Effector CD4-positive, alpha-beta T cell (primary cell): ENCODE results near the gene GCDH.
"Not testable (repeated sequence)": the region's sequence is repeated elsewhere in the genome, so short reads cannot be mapped to it uniquely, and the experiment has no call there.

Experiments
- DNase-seq: peaks from one replicate; pipeline ENCODE4 v3.0.0-alpha.2; 2020

Gene GCDH

DNA sequence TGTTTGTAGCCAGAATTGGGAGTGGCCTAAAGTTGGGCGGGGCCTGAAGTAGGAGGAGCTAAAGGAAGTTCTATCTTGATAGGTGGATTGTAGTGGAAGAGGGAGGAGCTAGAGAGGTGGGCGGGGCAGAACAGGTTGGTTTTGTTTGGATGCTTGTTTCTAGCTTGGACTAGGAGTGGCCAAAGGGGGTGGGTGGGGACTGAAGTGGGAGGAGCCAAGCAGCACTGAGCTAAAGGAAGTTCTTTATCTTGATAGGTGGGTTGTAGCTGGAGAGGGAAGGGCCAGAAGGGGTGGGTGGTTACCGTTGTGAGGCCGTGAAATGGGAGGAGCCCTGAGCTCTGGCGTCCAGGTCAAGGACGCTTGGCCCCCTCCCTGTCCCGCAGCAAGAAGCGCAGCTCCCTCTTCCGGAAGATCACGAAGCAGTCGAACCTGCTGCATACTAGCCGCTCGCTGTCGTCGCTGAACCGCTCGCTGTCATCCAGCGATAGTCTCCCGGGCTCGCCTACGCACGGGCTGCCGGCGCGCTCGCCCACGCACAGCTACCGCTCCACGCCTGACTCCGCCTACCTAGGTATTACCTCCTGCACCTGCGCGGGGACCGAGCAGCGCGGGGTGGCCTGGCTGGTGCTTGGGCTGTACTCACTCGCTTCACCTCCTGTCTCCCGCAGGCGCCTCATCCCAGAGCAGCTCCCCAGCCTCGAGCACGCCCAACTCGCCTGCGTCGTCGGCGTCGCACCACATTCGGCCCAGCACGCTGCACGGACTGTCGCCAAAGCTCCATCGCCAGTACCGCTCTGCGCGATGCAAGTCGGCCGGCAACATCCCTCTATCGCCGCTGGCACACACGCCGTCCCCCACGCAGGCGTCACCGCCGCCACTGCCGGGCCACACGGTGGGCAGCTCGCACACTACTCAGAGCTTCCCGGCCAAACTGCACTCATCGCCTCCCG lies 17.7 kb upstream of the GCDH start:
- DNase-seq, result peak; percentile 28

DNA sequence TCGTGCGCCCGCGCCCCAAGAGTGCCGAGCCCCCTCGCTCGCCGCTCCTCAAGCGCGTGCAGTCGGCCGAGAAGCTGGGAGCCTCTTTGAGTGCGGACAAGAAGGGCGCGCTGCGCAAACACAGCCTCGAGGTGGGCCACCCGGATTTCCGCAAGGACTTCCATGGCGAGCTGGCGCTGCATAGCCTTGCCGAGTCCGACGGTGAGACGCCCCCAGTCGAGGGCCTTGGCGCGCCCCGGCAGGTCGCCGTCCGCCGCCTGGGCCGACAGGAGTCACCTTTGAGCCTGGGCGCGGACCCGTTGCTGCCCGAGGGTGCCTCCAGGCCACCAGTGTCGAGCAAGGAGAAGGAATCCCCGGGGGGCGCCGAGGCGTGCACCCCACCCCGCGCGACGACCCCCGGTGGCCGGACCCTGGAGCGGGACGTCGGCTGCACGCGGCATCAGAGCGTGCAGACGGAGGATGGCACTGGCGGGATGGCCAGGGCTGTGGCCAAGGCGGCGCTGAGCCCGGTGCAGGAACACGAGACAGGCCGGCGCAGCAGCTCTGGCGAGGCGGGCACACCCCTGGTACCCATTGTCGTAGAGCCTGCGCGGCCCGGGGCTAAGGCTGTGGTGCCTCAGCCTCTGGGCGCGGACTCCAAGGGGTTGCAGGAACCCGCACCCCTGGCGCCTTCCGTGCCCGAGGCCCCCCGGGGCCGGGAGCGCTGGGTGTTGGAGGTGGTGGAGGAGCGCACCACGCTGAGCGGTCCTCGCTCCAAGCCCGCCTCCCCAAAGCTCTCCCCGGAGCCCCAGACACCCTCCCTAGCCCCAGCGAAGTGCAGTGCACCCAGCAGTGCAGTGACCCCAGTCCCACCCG lies 16.8 kb upstream of the GCDH start:
- no peak for DNase-seq

DNA sequence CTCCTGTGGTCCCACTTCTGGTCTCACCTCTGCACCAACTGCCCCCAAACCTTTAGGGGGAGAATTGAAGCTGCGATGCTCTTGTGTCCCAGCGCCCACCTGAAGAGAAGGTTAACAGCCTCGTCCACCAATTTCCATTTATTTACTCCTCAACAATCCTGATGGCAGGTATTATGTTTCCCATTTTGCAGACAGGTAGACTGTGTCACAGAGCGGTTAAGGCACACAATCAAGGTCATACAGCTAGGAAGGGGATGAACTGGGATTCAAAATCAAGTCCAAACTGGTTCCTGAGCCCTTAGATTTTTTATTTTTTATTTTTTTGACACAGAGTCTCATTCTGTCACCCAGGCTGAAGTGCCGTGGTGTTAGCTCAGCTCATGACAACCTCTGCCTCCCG lies 15.9 kb upstream of the GCDH start:
- no peak for DNase-seq

DNA sequence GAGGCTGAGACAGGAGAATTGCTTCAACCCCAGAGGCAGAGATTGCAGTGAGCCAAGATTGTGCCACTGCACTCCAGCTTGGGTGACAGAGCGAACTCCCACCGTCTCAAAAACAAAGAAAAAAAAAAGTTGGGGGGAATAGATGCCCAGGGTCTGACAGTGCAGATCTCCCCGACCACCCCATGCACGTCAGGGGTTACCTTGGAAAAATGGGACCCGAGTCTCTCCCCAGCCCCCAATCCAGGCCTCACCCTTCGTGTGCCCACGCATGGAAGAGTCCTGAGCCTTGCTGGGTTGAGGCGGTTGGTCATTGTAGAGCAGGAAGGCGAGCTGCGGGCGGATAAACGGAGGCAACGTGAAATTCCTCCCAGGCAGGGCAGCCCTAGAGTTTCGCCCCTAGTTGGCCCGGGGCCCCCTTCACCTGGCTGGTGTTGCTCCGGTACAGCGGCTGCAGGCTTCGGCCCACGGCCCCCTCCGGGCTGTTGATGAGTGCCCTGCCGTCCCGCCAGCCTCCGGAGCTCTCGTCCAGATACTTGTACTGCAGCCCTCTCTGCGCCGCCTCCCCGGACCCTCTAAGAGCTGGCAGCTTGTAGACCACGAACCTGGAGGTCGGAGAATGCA lies 10.3 kb upstream of the GCDH start:
- no peak for DNase-seq

DNA sequence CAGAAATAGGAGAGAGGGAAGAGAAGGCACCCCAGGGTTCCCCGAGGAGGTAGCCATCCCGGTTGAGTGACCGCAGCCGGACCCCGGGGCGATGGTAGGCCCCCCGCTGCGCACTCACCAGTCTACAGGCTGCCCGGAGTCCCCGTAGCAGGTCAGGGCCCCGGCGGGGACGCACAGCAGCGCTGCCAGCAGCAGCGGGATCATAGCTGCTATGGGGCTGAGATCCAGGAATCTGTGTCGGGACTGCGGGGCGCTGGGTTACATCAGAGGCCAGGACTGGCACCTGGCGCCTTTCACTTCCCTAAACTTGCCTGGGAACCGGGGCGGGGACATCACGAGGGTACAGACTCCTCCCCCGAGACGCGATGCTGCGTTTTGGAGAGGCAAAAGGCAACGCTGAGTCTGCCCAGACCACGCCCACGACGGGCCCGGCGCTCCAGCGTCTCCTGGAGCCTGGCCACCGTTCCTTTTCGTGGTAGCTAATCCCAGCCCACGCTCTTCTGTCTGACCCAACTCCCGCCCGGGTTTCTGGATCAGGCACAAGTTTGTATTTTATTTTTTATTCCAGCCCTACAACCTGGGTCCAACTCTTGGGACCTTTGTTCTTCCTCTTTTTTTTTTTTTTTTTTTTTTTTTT lies 9.7 kb upstream of the GCDH start, which contains the start of gene DNASE2:
TSS of gene DNASE2 (minus strand) at position 278 of the 637 bp plus-strand sequence. CDS start at position 204, 74 bp downstream.
- DNase-seq, result peak; percentile 82

DNA sequence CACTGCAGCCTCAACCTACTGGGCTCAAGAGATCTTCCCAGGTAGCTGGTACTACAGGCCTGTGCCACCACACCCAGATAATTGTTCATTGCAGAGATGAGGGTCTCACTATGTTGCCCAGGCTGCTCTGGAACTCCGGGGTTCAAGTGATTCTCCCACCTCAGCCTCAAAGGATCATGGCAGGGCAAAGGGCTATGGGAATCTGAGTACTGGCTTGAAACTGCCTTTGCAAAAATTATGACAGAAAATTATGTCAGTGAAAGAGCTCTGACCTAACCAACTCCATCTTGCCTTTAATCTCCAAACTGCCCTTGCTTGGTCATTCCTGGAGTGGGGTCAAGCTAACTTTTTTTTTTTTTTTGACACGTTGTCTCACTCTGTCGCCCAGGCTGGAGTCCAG lies 8.4 kb upstream of the GCDH start:
- DNase-seq, result no peak

DNA sequence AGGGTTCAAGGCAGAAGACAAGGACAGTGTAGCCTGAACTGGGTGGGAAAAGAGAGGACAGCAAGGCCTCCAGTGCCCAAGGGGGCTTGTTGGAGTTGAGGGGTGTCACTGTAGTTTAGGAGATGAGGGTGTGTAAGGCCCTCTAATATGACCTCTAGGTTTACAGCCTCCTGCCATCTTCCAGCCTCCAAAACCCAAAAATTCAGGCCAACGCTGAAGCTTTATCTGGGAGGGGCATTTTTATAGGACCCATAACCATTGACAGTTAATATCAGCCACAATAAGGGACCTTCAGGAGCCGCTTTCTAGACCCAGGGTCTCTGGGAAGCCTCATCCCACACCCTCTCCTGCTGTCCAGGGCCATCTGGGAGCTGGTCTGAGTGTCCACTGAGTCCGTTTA lies 6.8 kb upstream of the GCDH start:
- DNase-seq, result no peak

DNA sequence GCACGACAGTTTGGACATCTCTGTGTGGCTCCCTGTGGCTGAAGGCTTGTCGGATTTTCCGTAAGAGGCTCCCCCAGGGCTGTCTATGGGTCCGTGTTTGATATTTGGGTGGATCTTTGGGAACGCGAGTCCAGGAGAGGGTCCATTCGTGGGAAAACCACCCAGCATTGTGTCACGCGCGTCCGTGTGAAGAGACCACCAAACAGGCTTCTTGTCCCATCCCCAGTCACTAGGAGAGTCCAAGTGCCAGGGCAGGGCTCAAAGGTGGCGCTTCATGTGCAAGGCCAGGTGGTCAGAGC lies 6.4 kb upstream of the GCDH start:
- DNase-seq, result no peak

DNA sequence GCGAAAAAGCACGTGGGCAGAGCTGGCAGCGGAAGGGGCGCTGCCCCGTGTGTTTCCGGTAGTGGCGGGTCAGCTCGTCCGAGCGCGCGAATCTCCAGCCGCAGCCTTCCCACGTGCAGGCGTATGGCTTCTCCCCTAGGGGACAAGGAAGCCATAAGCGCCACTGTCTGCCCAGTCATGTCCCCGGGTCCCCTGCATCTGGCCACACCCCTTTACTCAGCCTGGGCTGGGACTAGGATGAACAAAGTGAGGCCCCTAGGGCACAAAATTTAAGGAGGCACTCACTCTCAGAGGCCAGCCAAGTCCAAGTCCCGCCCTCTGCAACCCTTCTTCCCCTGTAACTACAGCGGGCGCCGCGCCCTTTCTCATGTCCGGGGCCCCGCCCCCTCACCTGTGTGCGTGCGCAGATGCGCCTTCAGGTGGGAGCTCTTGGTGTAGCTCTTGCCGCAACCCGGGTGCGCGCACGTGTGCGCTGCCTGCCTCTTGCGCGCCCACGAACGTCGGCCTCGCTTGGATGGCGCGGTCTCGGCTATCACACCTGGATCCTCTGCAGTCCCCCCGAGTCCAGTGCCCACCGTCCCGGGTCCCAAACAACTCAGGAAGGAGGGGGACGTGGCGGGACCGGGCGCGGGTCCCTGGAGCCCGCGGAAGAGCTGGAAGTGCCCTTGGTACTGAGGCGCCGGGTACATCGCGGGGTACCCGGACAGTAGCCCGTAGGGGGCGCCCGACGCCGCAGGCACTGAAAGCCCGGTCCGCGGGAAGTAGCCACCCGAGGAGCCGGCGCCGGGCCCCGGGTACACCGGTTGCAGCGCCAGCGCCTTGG lies 5.8 kb upstream of the GCDH start:
- DNase-seq, result peak; percentile 70

DNA sequence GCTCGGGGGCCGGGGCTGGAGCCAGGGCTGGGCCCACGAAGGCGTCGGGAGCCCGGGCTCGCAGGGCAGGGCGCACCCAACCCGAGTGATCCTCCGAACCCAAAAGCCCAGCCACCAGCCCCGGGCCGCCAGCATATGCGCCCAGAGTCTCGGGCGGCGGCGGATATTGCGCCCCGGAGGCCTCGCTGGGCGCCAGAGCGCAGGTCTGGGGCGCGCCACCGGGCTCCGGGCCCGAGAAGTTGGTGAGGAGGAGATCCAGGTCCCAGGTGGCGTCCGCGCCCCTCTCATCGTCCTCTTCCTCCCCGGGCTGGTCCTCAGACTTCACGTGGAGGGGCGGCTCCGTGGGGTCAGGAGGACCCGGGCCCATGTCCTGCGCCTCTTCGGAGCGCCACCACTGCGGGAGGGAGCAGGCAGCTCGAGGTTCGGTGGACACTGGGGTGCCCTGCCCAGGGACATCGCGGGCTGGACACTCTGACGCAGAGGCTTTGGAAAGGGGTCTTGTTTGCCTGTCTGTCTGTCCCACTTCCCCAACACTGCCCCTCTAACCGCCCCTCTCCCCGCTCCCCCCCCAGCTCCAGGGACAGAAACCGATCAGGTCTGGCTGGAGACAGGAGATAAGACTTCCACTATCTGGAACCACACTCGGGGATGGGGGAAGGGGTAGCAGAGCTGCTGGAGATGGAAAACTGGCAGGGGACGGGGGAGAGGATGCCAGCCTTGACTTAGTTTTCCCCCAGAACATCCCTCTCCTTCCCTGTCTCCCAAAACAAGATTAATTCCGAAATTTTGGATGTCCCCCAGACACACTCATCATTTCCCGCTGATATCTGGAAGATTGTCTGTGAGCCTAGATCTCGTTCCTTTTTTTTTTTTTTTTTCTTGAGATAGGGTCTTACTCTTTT lies 5.0 kb upstream of the GCDH start:
- no peak for DNase-seq

DNA sequence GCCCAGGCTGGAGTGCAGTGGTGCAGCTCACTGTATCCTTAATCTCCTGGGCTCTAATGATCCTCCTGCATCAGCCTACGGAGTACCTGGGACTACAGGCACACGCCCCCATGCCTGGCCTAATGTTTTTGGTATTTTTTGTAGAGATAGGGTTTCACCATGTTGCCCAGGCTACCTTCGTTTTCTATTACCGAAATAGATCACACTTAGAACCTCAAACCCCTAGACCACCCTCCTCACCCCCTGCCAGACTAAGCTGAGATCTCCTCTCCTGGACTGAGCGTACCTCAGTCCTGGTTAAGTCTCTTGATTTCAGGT lies 4.3 kb upstream of the GCDH start:
- no peak for DNase-seq

DNA sequence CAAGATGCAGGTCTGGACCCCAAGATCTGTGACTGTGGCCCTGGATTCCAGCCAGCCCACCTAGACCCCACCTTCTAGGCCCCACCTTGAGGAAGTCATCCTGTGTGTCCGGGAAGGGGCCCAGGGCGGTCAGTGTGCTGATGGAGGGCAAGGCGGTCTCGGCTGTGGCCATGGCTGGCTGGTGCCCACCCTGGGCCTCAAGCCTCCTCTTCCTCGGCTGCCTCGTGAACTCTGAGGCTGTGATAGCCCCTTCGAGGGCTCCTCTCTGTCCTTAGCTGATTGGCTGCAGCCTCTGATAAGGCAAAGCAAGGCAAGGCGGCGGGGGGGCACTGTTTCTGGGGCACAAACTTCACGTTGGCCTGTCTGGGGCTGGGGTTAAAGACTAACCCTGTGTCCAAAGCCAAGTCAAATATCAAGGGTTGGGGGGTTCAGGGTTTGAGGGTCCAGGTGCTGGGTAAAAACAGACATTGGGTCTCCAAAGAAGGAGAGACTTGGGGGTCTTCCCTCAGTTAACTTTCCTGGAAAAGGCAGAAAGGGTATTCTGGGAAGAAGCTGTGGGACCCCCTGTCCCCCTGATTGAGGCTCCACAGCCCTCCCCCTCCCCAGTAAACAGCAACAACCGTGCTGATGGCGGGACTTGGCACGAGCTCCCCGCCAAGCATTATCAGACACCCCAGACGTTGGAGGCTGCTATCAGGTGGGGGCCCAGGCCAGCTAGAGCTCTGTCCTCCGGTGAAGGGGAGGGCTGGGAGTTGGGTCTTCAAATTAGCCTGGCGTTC lies 3.8 kb upstream of the GCDH start, which contains the start of gene KLF1:
TSS of gene KLF1 (minus strand) at position 233 of the 779 bp plus-strand sequence. CDS start at position 172, 61 bp downstream.
- no peak for DNase-seq

DNA sequence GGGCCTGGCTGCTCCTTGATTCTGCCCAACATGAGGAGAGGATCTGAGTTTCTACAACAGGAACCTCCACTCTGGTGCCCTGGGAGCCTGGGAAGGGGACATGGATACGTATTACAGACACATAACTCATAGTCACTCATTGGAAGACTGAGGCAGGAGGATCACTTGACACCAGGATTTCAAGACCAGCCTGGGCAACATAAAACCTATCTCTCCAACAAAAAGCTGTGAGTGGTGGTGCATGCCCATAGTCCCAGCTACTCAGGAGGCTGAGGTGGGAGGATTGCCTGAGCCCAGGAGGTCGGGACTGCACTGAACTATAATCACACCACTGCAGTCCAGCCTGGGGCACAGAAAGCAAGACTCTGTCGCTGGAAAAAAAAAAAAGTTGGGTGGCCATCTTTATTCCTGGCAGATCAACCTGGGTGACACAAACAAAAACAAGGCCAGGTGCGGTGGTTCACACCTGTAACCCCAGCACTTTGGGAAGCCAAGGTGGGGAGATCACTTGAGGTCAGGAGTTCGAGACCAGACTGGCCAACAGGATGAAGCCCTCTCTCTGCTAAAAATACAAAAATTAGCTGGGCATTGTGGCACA lies 2.9 kb upstream of the GCDH start:
- no peak for DNase-seq

DNA sequence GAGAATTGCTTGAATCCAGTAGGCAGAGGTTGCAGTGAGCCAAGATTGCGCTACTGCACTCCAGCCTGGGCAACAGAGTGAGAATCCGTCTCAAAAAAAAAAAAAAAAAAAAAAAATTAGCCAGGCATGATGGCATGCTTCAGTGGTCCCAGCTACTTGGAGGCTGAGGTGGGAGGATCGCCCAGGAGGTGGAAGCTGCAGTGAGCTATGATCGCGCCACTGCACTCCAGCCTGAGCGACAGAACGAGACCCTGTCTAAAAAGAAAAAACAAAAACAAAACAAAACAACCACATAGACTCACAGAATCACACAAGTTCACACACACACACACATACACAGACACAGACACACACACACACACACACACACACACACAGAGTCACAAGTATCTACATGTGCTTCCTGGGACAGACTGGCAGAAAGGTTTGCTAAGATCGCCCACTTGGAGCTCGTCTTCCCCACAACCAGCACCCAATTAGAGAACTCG lies 617 bp upstream of the GCDH start:
- not testable (repeated sequence) for DNase-seq

DNA sequence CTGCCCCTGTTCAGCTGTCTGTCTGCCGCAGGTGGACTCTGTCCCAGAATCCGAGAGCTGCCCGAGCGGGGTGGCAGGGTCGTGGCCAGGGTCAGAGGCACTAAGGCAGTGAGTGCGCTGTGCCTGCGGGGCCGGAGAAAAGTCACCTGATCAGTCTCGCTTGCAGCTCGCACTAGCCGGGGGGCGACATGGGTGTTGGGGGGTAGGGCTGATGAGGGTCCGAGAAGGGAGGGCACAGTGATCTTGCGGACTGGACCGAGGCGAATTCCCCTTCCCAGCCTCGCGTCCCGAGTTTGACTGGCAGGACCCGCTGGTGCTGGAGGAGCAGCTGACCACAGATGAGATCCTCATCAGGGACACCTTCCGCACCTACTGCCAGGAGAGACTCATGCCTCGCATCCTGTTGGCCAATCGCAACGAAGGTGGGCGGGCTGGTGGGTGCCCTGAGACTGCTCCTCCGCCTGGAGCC lies 627 bp downstream of the GCDH start:
- DNase-seq, result no peak

DNA sequence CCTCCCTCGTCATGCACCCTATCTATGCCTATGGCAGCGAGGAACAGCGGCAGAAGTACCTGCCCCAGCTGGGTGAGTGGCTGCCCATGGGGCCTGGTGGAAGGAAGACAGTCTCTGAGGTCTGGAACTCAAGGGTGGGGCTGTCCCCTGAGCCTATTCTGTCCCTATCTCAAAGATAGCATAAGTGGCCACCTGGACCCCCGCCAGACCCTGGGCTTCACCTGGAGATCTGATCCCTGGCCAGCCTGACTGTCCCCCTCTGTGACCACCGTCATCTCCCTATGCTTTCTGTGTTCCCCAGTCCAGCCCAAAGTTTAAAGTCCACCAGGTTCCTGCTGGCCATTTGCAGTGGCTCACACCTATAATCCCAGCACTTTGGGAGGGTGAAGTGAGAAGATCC lies 2.6 kb downstream of the GCDH start:
- no peak for DNase-seq

DNA sequence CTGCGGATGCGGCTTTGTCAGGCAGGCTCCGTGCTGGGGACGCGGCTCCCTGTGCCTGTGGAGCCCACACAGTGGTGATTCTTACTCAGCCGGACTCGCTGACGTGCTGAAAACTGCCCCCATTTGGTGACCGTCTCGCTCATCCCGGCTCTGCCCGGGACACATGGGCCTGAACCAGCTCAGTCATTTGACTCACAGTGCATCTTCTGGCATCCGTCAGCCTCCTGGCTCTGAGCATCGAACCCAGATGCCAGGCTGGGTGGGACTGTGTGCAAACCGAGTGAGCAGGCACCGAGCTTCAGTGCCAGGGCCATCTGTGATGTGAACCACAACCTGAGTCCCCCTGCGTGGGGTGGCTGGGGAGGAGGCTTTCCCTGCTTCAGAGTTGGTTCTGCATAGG lies 5.5 kb downstream of the GCDH start:
- DNase-seq, result no peak

DNA sequence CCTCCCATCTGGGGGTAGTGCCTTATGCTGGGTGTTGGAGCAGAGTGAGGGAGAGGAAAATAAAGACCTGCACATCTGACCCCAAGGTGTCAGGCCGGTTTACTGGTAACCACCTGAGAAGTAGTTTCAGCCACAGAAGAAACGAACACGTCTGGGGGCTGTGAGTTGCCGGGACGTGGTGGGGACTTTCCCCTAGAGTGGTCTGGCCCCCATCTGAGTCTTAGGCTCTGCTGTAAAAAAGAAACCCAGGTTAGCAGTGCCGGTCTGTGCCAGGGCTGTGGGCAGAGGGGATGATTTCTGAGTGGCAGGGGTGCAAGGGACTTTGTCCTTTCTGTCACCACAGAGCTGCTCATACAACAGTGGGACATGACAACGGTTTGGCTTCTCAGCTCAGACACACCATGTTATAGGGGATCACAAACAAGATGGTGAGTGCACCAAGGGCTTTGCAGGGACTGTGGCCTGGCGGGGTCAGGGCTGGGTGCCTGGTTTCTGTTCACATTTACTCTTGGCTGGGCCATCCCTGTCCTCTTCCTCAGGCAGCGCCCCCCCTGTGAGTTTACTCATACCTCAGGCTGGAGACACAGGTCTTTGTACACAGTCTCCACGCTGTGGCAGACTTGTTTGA lies 9.0 kb downstream of the GCDH start:
- no peak for DNase-seq

DNA sequence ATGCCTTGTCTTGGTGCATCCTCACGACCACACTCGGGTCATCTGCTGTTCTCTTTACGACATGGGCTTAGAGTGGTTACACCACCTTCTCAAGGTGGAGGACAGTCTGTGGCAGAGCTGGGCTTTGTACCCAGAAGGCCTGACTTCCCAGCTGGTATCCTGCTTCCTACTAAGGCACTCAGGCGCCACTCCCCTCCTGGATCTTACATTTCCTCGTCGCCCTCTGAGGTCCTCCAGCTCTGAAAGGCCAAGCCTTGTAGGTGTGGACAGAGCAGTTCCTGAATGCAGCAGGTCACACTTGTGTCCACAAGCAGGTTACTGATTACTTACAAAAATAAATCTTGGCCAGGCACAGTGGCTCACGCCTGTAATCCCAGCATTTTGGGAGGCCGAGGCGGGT lies 16.2 kb downstream of the GCDH start:
- no peak for DNase-seq
